Thyroid gland (tissue), 4 donors: ENCODE data around the gene BRINP1.

Experiments used
- POLR2A ChIP-seq, 2 donors: fragments of 450-650 bp; IDR thresholded peaks; one replicate each; pipeline ENCODE4 v1.6.1; 2017; ENCODE audit warnings: antibody characterized with exemption in 2 of 2, mild to moderate bottlenecking in 2 of 2, moderate library complexity in 1 of 2
- TF ChIP-seq, protein P1 (sequence below), 6 experiments: fragments of 200-600 bp in 3 of 6; fragments of 450-650 bp in 3 of 6; sonication (generic) in 3 of 6; IDR thresholded peaks; one replicate each; pipeline ENCODE4 v1.5.1; 2016 to 2019; ENCODE audit warnings: antibody characterized with exemption in 6 of 6, mild to moderate bottlenecking in 2 of 6, inconsistent platforms in 1 of 6, moderate library complexity in 1 of 6

DNA sequence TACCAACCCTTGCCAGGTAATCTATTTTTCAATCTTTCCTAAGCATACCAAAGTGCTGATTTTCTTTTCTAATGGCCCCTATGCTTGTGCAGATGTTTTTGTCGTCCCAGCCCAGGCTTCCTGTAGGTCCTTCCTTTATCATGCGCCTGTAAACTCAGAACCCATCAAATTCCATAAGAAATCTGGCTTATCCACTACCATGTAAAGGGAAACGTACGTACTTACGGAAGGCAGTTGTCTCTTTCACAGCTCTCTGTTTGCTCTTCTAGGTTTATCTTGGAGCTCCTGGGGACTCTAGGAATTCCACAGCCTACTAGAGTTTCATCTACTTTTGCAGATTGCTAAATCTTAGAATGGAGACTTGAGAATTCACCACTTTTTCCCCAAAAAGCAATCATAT lies 9.0 kb downstream of the BRINP1 start:
- no peak for TF ChIP-seq POLR2A (IDR thresholded peaks at IDR 0.05)
- TF ChIP-seq, protein P1, sequence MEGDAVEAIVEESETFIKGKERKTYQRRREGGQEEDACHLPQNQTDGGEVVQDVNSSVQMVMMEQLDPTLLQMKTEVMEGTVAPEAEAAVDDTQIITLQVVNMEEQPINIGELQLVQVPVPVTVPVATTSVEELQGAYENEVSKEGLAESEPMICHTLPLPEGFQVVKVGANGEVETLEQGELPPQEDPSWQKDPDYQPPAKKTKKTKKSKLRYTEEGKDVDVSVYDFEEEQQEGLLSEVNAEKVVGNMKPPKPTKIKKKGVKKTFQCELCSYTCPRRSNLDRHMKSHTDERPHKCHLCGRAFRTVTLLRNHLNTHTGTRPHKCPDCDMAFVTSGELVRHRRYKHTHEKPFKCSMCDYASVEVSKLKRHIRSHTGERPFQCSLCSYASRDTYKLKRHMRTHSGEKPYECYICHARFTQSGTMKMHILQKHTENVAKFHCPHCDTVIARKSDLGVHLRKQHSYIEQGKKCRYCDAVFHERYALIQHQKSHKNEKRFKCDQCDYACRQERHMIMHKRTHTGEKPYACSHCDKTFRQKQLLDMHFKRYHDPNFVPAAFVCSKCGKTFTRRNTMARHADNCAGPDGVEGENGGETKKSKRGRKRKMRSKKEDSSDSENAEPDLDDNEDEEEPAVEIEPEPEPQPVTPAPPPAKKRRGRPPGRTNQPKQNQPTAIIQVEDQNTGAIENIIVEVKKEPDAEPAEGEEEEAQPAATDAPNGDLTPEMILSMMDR (IDR thresholded peaks at IDR 0.05): no peak
